ENCODE data around the gene ARL2BP.

The ARL2BP gene

GRCh38 chr16:57279780-57280638, 35.0 kb downstream of the ARL2BP start:
- DNase-seq (ENCODE audit: low spot score) = no peak
- no peak for TF ChIP-seq CTCF (conservative IDR thresholded peaks at IDR 0.05; ENCODE audit: low read depth)
- ChIA-PET POLR2A (ENCODE audit: low non-redundant PET) (interaction anchor here (0.5 kb wide), 1 partner anchor 9 kb away, joined by 3 read pairs; no protein-coding TSS in a partner anchor), CTCF (interaction anchor here (0.6 to 1.5 kb wide), 3 partner anchors 20 to 55 kb away, joined by 3 to 6 read pairs (median 3); no protein-coding TSS in a partner anchor)
- peak overlapping the region; percentile 98 for H3K27ac ChIP-seq

- ChIA-PET CTCF (interaction anchor here (1.0 kb wide), 1 partner anchor 13 kb away, joined by 3 read pairs; no protein-coding TSS in a partner anchor), POLR2A (ENCODE audit: low non-redundant PET) (no interaction called here)
- no peak for TF ChIP-seq CTCF (conservative IDR thresholded peaks at IDR 0.05; ENCODE audit: low read depth)
- peak overlapping the region; percentile 74 for H3K27ac ChIP-seq
- DNase-seq (ENCODE audit: low spot score) = no peak
Observed at GRCh38 chr16:57281791-57282190, 36.7 kb downstream of the ARL2BP start.

- POLR2A ChIA-PET (ENCODE audit: low non-redundant PET) = interaction anchor here (0.8 kb wide), 1 partner anchor 27 kb away, joined by 3 read pairs; no protein-coding TSS in a partner anchor
Observed at GRCh38 chr16:57282510-57283213, 37.6 kb downstream of the ARL2BP start.

GRCh38 chr16:57283214-57283958, 38.3 kb downstream of the ARL2BP start:
- DNase-seq (ENCODE audit: low spot score) = peak; percentile 35
- peak overlapping the region; percentile 74 for H3K27ac ChIP-seq
- POLR2A ChIA-PET (ENCODE audit: low non-redundant PET) = interaction anchor here (0.8 kb wide), 1 partner anchor 28 kb away, joined by 3 read pairs; no protein-coding TSS in a partner anchor
- no peak for TF ChIP-seq CTCF (conservative IDR thresholded peaks at IDR 0.05; ENCODE audit: low read depth)
- CTCF ChIA-PET = interaction anchor here (0.5 to 0.7 kb wide), 3 partner anchors 40 to 64 kb away, joined by 3 to 4 read pairs (median 3); no protein-coding TSS in a partner anchor

More at GRCh38 chr16:57282510-57283213, 37.6 kb downstream of the ARL2BP start:
- CTCF ChIA-PET = interaction anchor here (1.0 kb wide), 1 partner anchor 13 kb away, joined by 3 read pairs; no protein-coding TSS in a partner anchor
- no peak for DNase-seq (ENCODE audit: low spot score)
- peak overlapping the region; percentile 74 for H3K27ac ChIP-seq
- no peak for TF ChIP-seq CTCF (conservative IDR thresholded peaks at IDR 0.05; ENCODE audit: low read depth)

- no peak for TF ChIP-seq CTCF (conservative IDR thresholded peaks at IDR 0.05; ENCODE audit: low read depth)
- no peak for DNase-seq (ENCODE audit: low spot score)
- H3K27ac ChIP-seq = peak overlapping the region; percentile 74
- ChIA-PET CTCF (interaction anchor here (0.7 kb wide), 1 partner anchor 65 kb away, joined by 3 read pairs; no protein-coding TSS in a partner anchor), POLR2A (ENCODE audit: low non-redundant PET) (no interaction called here)
Observed at GRCh38 chr16:57283959-57284208, 38.8 kb downstream of the ARL2BP start.

Measured in RWPE1 (cell line).